GM18499 (cell line): ENCODE results near the gene CNST.
"Not testable (repeated sequence)": the region's sequence is repeated elsewhere in the genome, so short reads cannot be mapped to it uniquely, and the experiment has no call there.

Source experiments
- ATAC-seq: cut with Tn5 transposase; IDR thresholded peaks from one replicate; pipeline ENCODE4 v1.9.1; 2021; ENCODE audit warnings: moderate number of reproducible peaks; ENCODE audit not compliant: insufficient read depth, unreplicated experiment

Gene CNST

GRCh38 chr1:246552110-246552509 lies 14.1 kb upstream of the CNST start:
- no peak for ATAC-seq

DNA sequence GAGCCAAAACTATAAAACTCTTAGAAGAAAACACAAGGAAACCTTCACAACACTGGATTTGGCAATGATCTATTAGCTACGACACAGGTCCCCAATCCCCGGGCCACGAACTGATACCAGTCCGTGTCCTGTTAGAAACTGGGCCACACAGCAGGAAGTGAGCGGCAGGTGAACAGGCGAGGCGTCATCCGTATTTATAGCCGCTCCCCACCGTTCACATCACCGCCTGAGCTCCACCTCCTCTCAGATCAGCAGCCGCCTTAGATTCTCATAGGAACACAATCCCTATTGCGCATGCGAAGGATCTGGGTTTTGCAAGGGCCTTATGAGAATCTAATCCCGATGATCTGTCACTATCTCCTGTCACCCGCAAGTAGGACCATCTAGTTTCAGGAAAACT lies 12.1 kb upstream of the CNST start:
- no peak for ATAC-seq

DNA sequence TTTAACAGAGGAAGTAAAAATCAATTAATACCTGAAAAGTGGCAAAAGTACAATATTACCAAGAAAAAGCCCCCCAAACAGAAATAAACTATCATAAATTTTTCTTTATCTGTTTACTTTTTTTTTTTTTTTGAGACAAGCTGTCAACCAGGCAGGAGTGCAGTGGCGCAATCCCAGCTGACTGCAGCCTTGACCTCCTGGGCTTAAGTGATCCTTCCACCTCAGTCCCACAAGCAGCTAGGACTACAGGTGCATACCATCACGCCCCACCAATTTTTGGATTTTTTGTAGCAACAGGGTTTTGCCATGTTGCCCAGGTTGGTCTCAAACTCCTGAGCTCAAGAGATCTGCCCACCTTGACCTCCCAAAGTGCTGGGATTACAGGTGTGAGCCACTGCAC lies 8.2 kb upstream of the CNST start:
- no peak for ATAC-seq

- ATAC-seq: no peak
Measured at GRCh38 chr1:246559310-246559709, 6.9 kb upstream of the CNST start.

GRCh38 chr1:246560833-246561232 lies 5.4 kb upstream of the CNST start:
- ATAC-seq: not testable (repeated sequence)

DNA sequence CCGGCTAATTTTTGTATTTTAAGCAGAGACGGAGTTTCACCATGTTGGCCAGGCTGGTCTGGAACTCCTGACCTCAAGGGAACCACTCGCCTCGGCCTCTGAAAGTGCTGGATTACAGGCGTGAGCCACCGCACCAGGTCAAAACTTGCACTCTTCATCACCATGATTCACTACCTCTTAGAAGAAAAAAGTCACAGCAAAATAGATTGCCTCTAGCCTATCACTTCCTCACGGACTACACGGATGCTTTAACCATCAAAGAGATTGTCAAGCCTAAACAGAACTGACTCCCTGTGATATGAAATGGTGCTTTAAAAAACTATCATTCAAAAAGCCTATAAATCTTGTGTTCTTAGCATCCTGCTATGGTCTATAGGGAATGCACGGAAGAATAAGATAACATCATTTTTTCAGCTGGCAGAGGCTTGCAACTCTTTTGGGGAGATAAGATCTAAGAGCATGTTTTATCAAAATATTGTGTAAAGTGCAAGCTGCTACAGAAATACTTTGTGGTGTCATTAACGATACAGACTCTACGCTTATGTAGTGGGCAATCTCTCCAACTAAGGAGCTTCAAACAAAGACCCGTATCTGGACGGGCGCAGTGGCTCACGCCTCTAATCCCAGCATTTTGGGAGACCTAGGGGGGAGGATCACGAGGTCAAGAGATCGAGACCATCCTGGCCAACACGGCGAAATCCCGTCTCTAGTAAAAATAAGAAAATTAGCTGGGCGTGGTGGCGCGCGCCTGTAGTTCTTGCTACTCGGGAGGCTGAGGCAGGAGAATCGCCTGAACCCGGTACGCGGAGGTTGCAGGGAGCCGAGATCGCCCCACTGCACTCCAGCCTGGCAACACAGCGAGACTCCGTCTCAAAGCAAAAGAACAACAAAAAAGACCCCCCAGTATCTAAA lies 1.2 kb upstream of the CNST start:
- no peak for ATAC-seq

GRCh38 chr1:246565751-246566127 lies 517 bp upstream of the CNST start:
- no peak for ATAC-seq

DNA sequence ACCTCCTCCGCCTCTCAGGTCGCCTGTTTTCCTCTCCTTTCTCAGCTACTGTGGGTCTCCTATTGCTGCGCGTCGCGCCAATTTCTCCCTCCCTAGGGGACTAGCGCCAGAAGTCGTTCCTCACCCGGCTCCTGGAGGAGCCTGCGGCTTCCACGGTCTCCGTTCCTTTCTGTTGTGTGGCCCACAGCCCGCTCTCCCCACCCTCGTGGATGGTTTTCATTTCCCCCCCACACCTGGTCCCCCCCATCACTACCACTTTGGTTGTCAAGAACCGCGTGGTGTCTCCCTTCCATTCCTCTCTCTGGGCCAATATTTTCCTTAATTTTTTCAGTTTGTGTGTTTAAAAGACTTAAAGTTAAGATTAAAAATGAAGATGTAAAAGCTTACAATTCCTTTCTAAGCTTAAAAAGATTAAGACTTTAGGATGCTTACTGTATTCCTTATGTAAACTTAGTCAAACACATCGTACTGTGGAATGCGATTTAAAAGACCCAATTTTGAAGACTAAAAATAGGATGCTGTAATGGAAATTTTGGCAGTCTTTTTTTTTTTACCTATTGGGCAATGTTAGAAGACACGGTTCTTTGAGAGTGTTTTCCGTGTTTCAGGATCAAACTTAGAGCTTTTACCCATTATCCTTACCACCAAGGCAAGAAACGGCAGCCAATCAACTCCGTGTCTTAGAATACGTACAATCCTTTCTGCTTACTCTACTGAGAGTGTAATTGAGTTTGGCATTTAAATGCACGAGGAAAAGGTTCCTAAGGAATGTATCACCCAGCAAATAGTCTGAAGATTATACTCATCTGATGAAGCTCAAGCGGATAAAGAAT lies 773 bp downstream of the CNST start:
- no peak for ATAC-seq

- no peak for ATAC-seq
Measured at GRCh38 chr1:246567646-246568235, 1.5 kb downstream of the CNST start.

GRCh38 chr1:246569248-246570238 lies 3.3 kb downstream of the CNST start:
- ATAC-seq: no peak

DNA sequence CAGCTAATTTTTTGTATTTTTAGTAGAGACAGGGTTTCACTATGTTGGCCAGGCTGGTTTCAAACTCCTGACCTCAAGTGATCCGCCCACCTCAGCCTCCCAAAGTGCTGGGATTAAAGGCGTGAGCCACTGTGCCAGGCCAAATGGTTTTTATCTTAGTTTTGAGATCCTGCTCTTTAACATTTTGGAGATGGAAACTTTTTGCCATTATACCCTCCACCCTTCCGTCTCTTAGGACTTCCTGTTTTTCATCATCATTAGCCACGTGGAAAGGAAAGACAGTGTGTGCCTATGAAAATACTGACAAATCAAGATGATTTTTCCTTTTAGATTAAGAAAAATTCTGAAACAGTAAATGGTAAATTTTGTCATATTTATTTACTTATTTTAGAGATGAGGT lies 5.1 kb downstream of the CNST start:
- ATAC-seq: not testable (repeated sequence)

DNA sequence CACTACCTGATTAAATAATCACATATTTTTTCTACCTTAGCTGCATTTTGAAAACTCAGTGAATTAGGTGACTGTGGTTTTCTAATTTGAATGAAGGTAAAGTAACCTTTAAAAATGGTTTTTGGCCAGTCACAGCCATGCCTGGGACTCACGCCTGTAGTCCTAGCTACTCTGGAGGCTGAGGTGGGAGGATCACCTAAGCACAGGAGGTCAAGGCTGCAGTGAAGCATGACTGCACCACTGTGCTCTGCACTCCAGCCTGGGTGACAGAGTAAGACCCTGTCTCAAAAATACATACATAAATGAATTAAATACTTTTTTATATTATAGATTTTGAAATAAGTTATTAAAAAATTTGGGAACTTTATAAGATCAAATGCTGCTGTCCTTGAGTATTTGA lies 5.7 kb downstream of the CNST start:
- ATAC-seq: no peak

- no peak for ATAC-seq
Measured at GRCh38 chr1:246572785-246573184, 6.5 kb downstream of the CNST start.

- ATAC-seq: no peak
Measured at GRCh38 chr1:246573491-246573890, 7.2 kb downstream of the CNST start.

DNA sequence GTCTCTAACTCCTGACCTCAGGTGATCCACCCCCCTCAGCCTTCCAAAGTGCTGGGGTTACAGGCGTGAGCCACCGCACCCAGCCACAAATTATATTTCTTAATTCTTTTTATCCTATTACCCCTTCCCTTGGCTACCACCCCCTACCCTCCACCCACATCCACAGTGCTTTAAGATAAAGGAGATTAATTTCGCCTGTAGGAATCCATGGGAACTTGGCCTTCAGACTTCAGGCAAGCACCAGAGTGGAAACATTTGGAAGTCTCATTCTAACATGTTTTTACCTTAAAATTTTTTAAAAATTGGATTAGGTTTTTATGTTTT lies 10.4 kb downstream of the CNST start:
- no peak for ATAC-seq

- ATAC-seq: no peak
Measured at GRCh38 chr1:246577082-246577719, 10.9 kb downstream of the CNST start.

- ATAC-seq: no peak
Measured at GRCh38 chr1:246577720-246578106, 11.5 kb downstream of the CNST start.

DNA sequence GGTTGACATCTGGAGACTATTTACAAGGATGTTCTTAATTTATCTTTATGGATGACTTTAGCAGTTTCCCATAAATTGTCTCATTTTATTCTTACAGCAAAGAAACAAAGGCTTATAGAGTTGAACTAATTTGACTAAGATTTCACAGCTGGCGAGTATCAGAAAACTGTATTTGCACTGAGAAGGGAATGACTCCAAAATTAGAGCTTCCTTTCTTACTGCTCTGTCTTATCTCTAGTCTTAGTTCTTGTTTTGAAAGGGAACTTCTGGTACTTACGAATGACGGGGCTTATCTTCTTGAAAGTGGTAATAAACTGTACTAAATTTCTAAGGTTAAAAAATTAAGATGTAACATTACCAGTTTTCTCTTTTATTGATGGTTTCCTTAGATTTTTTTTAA lies 13.6 kb downstream of the CNST start:
- ATAC-seq: peak; percentile 47

DNA sequence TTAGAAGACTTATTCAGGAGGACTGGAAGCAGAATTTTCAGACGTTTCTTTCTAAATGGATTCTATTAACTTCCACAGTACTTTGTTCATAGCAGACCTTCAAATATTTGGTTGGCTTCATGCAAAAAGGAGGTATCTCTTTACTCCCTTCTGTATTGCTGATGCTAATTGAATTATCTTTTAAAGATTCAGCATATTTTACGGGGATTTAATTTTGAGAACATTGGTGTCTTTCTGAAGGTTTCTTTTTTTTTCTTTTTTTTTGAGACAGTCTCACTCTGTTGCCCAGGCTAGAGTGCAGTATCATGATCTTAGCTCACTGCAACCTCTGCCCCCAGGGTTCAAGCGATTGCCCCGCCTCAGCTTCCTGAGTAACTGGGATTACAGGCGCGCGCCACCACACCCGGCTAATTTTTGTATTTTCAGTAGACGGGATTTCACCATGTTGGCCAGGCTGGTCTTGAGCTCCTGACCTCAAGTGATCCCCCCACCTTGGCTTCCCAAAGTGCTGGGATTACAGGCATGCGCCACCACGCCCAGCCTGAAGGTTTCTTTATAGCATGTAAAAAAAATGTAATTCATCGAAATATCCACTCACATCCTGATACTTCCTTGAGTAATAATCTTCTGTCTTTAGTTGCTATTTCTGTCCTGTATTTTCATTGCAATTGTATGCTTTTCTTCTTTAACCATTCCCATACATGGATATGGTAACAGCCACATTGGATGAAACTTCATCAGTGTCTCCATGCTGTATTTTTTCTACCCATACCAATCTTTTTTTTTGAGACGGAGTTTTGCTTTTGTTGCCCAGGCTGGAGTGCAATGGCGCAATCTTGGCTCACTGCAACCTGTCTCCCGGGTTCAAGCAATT lies 14.5 kb downstream of the CNST start:
- ATAC-seq: no peak
